Mammary epithelial cell (primary cell): ENCODE measurements around the gene TBX18.

Experiments
- EZH2 ChIP-seq: IDR thresholded peaks from 2 replicates; pipeline ENCODE4 v1.6.1; 2012; ENCODE audit warnings: low read length, inconsistent platforms, borderline replicate concordance
- TF ChIP-seq, protein P1 (sequence below), 2 donors: IDR thresholded peaks in 1 of 2; conservative IDR thresholded peaks in 1 of 2; 2 replicates each; pipeline ENCODE4 v1.5.1; 2011 to 2012; ENCODE audit warnings: inconsistent platforms in 2 of 2, low read length in 2 of 2, mild to moderate bottlenecking in 2 of 2, control low read depth in 1 of 2, low read depth in 1 of 2; ENCODE audit not compliant: insufficient read depth in 1 of 2; ENCODE audit errors: extremely low read depth in 1 of 2

DNA sequence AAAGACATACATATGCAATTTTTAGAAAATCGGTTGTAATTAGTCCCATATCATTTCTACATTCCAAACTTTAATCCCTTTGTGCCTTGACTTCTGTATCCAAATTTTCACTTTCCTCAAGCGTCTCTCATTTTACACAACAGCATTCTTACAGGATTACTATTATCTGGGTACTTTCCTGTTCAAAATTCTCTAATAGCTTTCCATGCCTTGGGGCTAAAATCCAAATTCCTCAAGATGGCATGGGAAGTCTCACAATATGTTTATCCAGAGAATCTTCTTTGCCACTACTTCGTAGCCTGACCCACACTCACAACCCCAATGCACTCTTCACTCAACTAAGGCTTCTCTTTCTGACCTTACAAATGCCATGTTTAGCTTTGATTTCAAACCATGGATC is 125.0 kb downstream of the TBX18 start:
- TF ChIP-seq, protein P1, sequence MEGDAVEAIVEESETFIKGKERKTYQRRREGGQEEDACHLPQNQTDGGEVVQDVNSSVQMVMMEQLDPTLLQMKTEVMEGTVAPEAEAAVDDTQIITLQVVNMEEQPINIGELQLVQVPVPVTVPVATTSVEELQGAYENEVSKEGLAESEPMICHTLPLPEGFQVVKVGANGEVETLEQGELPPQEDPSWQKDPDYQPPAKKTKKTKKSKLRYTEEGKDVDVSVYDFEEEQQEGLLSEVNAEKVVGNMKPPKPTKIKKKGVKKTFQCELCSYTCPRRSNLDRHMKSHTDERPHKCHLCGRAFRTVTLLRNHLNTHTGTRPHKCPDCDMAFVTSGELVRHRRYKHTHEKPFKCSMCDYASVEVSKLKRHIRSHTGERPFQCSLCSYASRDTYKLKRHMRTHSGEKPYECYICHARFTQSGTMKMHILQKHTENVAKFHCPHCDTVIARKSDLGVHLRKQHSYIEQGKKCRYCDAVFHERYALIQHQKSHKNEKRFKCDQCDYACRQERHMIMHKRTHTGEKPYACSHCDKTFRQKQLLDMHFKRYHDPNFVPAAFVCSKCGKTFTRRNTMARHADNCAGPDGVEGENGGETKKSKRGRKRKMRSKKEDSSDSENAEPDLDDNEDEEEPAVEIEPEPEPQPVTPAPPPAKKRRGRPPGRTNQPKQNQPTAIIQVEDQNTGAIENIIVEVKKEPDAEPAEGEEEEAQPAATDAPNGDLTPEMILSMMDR (conservative IDR thresholded peaks at IDR 0.05 in 1 of 2, IDR thresholded peaks at IDR 0.05 in 1 of 2; ENCODE audit: extremely low read depth in 1 of 2, insufficient read depth in 1 of 2, low read depth in 1 of 2, low read length in 2 of 2) = no peak
- no peak for TF ChIP-seq EZH2
